GM12892 (cell line): ENCODE data around the gene ITIH4.

Source experiments
- POLR2A ChIP-seq: IDR thresholded peaks from 2 replicates; pipeline ENCODE4 v1.6.1; 2011; ENCODE audit warnings: low read depth, low read length, control low read depth
- POLR2AphosphoS5 ChIP-seq: IDR thresholded peaks from 2 replicates; pipeline ENCODE4 v1.6.1; 2011; ENCODE audit warnings: low read depth, low read length, control low read depth
- TAF1 ChIP-seq: IDR thresholded peaks from 2 replicates; pipeline ENCODE4 v1.6.1; 2011; ENCODE audit warnings: low read depth, mild to moderate bottlenecking, control low read depth, low read length, borderline replicate concordance

DNA sequence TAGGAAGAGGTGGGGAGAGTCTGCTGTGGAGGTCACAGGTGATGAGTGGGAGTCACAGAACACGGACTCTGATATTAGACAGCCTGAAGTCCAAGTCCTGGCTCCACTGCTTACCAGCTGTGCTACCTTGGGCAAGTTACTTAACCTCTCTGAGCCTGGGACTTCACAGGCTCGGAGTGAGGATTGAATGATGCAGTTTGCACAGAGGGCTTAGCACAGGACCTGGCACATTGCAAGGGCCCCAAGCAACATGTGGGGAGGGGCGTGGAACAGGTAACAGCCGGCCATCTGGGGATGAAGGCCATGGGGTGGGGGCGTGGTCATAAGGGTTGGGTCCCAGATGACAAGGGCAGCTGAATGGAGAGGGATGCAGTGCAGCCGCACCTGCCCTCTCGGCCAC is 40.1 kb downstream of the ITIH4 start:
- TF ChIP-seq POLR2A: no peak
- no peak for TF ChIP-seq POLR2AphosphoS5
- TF ChIP-seq TAF1: no peak
